Measurements from ENCODE around the gene CADM4.

- TF ChIP-seq MEIS2 (IDR thresholded peaks at IDR 0.05; ENCODE audit: partially characterized antibody) (no peak), KDM1A (IDR thresholded peaks at IDR 0.05) (no peak), ZNF449 (CRISPR knock-in tag; IDR thresholded peaks at IDR 0.05) (no peak), CTCF (IDR thresholded peaks at IDR 0.05 in 2 of 3, conservative IDR thresholded peaks at IDR 0.05 in 1 of 3; ENCODE audit: insufficient read depth in 2 of 3, low read depth in 1 of 3, low read length in 3 of 3) (no peak), PTRF (tag; IDR thresholded peaks at IDR 0.05) (no peak), RFX5 (IDR thresholded peaks at IDR 0.05; ENCODE audit: low read depth, low read length) (no peak), POLR2AphosphoS5 (IDR thresholded peaks at IDR 0.05; ENCODE audit: control insufficient read depth, insufficient read depth, low read depth, low read length) (no peak), ZNF121 (CRISPR knock-in tag; conservative IDR thresholded peaks at IDR 0.05) (no peak), TCF7L2 (IDR thresholded peaks at IDR 0.05; ENCODE audit: low read depth, low read length) (no peak)
Observed at GRCh38 chr19:43636121-43636683, 3.4 kb downstream of the CADM4 start.
